ENCODE results near the gene COQ5. TPM values are rescaled to one million over a fixed set of nuclear protein-coding genes. Genes with fewer than 3 reads are reported as not detected.

COQ5 gene
- polyA plus RNA-seq, 2 donors: 18.6 to 19.5 TPM

DNA sequence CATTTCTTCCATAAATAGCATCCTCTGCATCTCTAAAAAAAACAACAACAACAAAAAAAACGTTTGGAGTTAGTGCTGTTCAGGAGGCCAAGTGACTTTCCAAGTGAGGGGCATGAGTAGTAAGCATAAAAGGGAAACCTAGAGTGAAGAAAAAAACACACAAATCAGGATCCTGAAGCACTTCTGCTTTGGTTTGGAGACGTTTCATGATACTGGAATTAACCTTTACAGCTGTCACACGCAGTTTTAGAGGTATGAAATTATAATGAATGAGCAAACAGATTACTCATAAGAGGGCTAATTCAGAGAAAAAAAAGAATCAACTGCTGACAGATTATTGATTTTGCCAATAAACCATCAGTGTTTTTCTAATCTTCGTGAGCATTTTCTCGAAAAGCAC is 63.2 kb downstream of the COQ5 start:
- H3K9me3 ChIP-seq (ENCODE audit: control insufficient read depth in 2 of 2, insufficient read depth in 1 of 2, low read depth in 1 of 2, low read length in 1 of 2): no peaks in the 10 kb centered on the region
- no peak overlapping the region for H3K4me3 ChIP-seq (ENCODE audit: low read depth in 1 of 2, low read length in 2 of 2)
- no peak overlapping the region for H3K27ac ChIP-seq (ENCODE audit: low read depth in 2 of 2, low read length in 1 of 2)
- peaks cover 0 to 7% of the 10 kb centered on the region in 2 donors for H3K4me1 ChIP-seq (ENCODE audit: control insufficient read depth in 2 of 2, insufficient read depth in 2 of 2, low read length in 1 of 2)
- H3K36me3 ChIP-seq (ENCODE audit: control insufficient read depth in 2 of 2, insufficient read depth in 2 of 2, low read length in 1 of 2): peaks cover 15 to 30% of the 10 kb centered on the region in 2 donors
- no peaks in the 10 kb centered on the region for H3K27me3 ChIP-seq (ENCODE audit: control insufficient read depth in 1 of 2, insufficient read depth in 2 of 2, low read length in 2 of 2)
- 36% methylated on average over 5 of the region's 5 CpGs for WGBS, 2 donors

DNA sequence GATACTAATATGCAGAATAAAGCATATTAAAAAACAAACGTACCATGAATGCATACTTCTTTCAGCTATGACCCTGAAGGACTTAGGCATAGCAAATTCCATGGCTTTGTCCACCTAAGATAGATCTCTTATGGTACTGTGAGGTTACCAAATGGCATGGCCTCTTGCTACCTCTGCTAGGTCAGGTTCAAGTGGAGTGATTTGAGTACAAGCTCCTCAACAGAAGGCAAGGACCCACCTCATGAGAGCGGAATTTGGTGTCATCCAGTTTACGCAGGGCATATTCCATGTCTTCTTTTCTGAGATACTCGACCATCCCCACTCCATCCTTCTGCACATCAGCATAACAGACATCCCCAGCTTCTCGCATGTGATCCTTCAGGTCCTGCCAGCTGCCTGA is 65.2 kb downstream of the COQ5 start:
- Histone ChIP-seq H3K4me1 (ENCODE audit: control insufficient read depth in 2 of 2, insufficient read depth in 2 of 2, low read length in 1 of 2) (peaks cover 0 to 2% of the 10 kb centered on the region in 2 donors), H3K27ac (ENCODE audit: low read depth in 2 of 2, low read length in 1 of 2) (no peak overlapping the region), H3K27me3 (ENCODE audit: control insufficient read depth in 1 of 2, insufficient read depth in 2 of 2, low read length in 2 of 2) (no peaks in the 10 kb centered on the region), H3K4me3 (ENCODE audit: low read depth in 1 of 2, low read length in 2 of 2) (no peak overlapping the region), H3K9me3 (ENCODE audit: control insufficient read depth in 2 of 2, insufficient read depth in 1 of 2, low read depth in 1 of 2, low read length in 1 of 2) (no peaks in the 10 kb centered on the region), H3K36me3 (ENCODE audit: control insufficient read depth in 2 of 2, insufficient read depth in 2 of 2, low read length in 1 of 2) (peaks cover 21 to 36% of the 10 kb centered on the region in 2 donors)
- 81 to 83% methylated on average over 5 of the region's 5 CpGs for WGBS, 2 donors

DNA sequence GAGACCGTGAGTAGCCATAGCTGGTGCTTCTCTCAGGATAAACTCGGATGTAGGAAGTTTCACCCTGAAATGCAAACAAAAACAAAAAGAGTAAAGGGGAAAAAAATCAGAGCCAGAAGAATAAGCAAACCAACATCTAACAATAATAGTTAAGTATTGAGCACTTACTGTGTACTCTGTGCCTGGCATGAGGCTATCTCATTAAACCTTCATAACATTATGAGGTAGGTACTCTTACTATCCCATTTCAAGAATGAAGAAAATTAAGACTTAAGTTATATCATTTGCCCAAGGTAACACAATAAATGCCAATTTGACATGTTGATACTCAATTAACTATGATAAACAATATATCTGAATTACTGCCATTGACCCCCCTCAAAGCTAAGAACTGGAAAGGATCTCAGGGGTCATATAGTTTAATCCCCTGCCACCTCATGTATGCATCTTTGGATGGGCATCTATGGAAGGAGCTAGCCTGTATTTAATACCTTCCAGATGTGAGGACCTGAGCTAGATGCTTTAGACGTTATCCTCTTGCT is 66.8 kb downstream of the COQ5 start:
- H3K36me3 ChIP-seq (ENCODE audit: control insufficient read depth in 2 of 2, insufficient read depth in 2 of 2, low read length in 1 of 2): peaks cover 23 to 43% of the 10 kb centered on the region in 2 donors
- WGBS, 2 donors: 76 to 81% methylated on average over 3 of the region's 3 CpGs

DNA sequence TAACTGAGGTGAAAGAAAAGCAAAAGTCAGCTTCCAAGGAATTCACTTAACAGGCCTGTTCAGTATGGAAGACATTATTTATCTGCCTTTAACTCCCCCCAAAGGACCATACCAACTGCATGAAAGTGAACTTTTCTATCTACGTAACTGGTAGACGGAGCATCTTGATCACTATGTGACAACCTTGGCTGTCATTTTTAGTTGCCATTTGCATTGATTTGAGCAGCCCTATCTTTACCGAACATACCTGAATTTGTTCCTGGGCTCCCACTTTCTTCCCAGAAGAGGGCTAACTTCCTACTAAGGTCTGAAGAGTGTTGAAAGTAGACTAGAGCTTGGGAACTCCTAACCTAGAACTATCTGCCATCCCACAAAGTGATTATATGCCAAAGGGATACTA is 68.8 kb downstream of the COQ5 start:
- Histone ChIP-seq H3K27me3 (ENCODE audit: control insufficient read depth in 1 of 2, insufficient read depth in 2 of 2, low read length in 2 of 2) (no peaks in the 10 kb centered on the region), H3K9me3 (ENCODE audit: control insufficient read depth in 2 of 2, insufficient read depth in 1 of 2, low read depth in 1 of 2, low read length in 1 of 2) (no peaks in the 10 kb centered on the region), H3K27ac (ENCODE audit: low read depth in 2 of 2, low read length in 1 of 2) (no peak overlapping the region), H3K36me3 (ENCODE audit: control insufficient read depth in 2 of 2, insufficient read depth in 2 of 2, low read length in 1 of 2) (peaks cover 27 to 48% of the 10 kb centered on the region in 2 donors), H3K4me1 (ENCODE audit: control insufficient read depth in 2 of 2, insufficient read depth in 2 of 2, low read length in 1 of 2) (no peaks in the 10 kb centered on the region), H3K4me3 (ENCODE audit: low read depth in 1 of 2, low read length in 2 of 2) (no peak overlapping the region)
- WGBS, 2 donors: 86 to 94% methylated on average over 3 of the region's 3 CpGs

More for the DNA sequence above, 66.8 kb downstream of the COQ5 start:
- H3K4me1 ChIP-seq (ENCODE audit: control insufficient read depth in 2 of 2, insufficient read depth in 2 of 2, low read length in 1 of 2): no peaks in the 10 kb centered on the region
- H3K4me3 ChIP-seq (ENCODE audit: low read depth in 1 of 2, low read length in 2 of 2): no peak overlapping the region
- H3K27me3 ChIP-seq (ENCODE audit: control insufficient read depth in 1 of 2, insufficient read depth in 2 of 2, low read length in 2 of 2): no peaks in the 10 kb centered on the region
- H3K27ac ChIP-seq (ENCODE audit: low read depth in 2 of 2, low read length in 1 of 2): no peak overlapping the region
- no peaks in the 10 kb centered on the region for H3K9me3 ChIP-seq (ENCODE audit: control insufficient read depth in 2 of 2, insufficient read depth in 1 of 2, low read depth in 1 of 2, low read length in 1 of 2)

DNA sequence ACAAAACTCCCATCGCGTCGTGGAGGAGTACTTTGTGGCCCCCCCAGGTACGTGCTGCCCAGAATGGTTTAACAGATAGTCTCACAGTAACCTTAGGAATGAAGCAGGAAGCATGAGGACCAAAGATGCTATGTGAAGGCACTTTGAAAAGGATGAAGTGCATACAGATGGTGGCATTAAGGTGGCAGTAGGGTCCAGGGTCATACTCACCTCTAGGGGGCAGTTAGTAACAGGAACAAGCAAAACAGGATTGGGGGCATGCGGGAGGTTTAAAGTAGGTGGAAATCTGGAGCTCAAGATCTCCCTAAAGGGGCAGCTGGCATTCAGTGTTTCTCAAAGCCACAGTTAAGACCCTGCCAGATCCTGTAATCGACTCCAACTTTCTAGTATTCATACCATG is 71.8 kb downstream of the COQ5 start:
- H3K27ac ChIP-seq (ENCODE audit: low read depth in 2 of 2, low read length in 1 of 2): no peak overlapping the region
- WGBS, 2 donors: 80 to 81% methylated on average over 6 of the region's 6 CpGs

DNA sequence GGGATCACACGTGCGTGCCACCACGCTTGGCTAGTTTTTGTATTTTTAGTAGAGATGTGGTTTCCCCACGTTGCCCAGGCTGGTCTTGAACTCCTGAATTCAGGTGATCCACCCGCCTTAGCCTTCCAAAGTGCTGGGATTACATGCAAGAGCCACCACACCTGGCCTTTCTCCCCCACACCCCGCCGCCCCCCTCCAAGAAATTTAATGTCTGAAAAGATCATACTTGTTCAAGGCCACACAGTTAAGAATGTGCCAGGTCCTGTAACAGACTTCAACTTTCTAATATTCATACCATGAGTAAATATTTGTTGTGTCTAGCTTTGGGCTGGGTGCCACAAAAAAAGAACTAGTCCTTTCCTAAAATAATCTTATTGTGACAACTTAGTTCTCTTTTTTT is 73.7 kb downstream of the COQ5 start:
- 84 to 89% methylated on average over 7 of the region's 7 CpGs for WGBS, 2 donors
- no peaks in the 10 kb centered on the region for H3K4me1 ChIP-seq (ENCODE audit: control insufficient read depth in 2 of 2, insufficient read depth in 2 of 2, low read length in 1 of 2)
- H3K4me3 ChIP-seq (ENCODE audit: low read depth in 1 of 2, low read length in 2 of 2): no peak overlapping the region
- H3K27me3 ChIP-seq (ENCODE audit: control insufficient read depth in 1 of 2, insufficient read depth in 2 of 2, low read length in 2 of 2): no peaks in the 10 kb centered on the region
- H3K36me3 ChIP-seq (ENCODE audit: control insufficient read depth in 2 of 2, insufficient read depth in 2 of 2, low read length in 1 of 2): peaks cover 12 to 27% of the 10 kb centered on the region in 2 donors
- no peak overlapping the region for H3K27ac ChIP-seq (ENCODE audit: low read depth in 2 of 2, low read length in 1 of 2)
- no peaks in the 10 kb centered on the region for H3K9me3 ChIP-seq (ENCODE audit: control insufficient read depth in 2 of 2, insufficient read depth in 1 of 2, low read depth in 1 of 2, low read length in 1 of 2)

More for the DNA sequence above, 71.8 kb downstream of the COQ5 start:
- Histone ChIP-seq H3K27me3 (ENCODE audit: control insufficient read depth in 1 of 2, insufficient read depth in 2 of 2, low read length in 2 of 2) (no peaks in the 10 kb centered on the region), H3K4me3 (ENCODE audit: low read depth in 1 of 2, low read length in 2 of 2) (no peak overlapping the region), H3K36me3 (ENCODE audit: control insufficient read depth in 2 of 2, insufficient read depth in 2 of 2, low read length in 1 of 2) (peaks cover 13 to 29% of the 10 kb centered on the region in 2 donors), H3K4me1 (ENCODE audit: control insufficient read depth in 2 of 2, insufficient read depth in 2 of 2, low read length in 1 of 2) (no peaks in the 10 kb centered on the region), H3K9me3 (ENCODE audit: control insufficient read depth in 2 of 2, insufficient read depth in 1 of 2, low read depth in 1 of 2, low read length in 1 of 2) (no peaks in the 10 kb centered on the region)

DNA sequence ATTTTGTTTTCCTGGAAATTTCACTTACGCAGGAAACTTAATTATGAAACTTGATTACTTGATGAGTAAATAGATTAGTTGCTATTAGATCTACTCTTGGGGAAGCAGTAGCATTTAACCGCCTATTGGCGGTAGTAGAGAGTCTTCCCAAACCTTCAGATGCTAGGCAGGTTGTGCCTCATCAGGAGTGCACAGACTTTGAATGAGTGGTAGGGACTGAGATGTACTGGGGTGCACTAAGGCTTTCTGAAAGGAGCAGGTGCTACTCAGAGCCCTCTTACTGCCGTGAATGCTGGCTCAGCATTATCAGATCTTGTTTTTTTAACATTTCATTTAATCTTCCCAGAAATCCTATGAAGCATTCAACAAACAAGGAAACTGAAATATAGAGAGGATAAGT is 75.0 kb downstream of the COQ5 start:
- WGBS, 2 donors: 58 to 71% methylated on average over 4 of the region's 4 CpGs

More for the DNA sequence above, 75.0 kb downstream of the COQ5 start:
- no peak overlapping the region for H3K4me3 ChIP-seq (ENCODE audit: low read depth in 1 of 2, low read length in 2 of 2)
- H3K27ac ChIP-seq (ENCODE audit: low read depth in 2 of 2, low read length in 1 of 2): no peak overlapping the region
- H3K4me1 ChIP-seq (ENCODE audit: control insufficient read depth in 2 of 2, insufficient read depth in 2 of 2, low read length in 1 of 2): no peaks in the 10 kb centered on the region
- no peaks in the 10 kb centered on the region for H3K9me3 ChIP-seq (ENCODE audit: control insufficient read depth in 2 of 2, insufficient read depth in 1 of 2, low read depth in 1 of 2, low read length in 1 of 2)
- peaks cover 5 to 21% of the 10 kb centered on the region in 2 donors for H3K36me3 ChIP-seq (ENCODE audit: control insufficient read depth in 2 of 2, insufficient read depth in 2 of 2, low read length in 1 of 2)
- H3K27me3 ChIP-seq (ENCODE audit: control insufficient read depth in 1 of 2, insufficient read depth in 2 of 2, low read length in 2 of 2): no peaks in the 10 kb centered on the region

Other genes starting within 250 kb of the COQ5 start
- not detected for gene RNU4-2, start 237.3 kb downstream of the COQ5 start, polyA plus RNA-seq
- gene RNU4-1, start 235.9 kb downstream of the COQ5 start, polyA plus RNA-seq: not detected
- gene SIRT4, start 226.8 kb downstream of the COQ5 start, polyA plus RNA-seq: under 1 TPM; 0.47 to 0.55 TPM
- gene PLA2G1B, start 201.4 kb downstream of the COQ5 start, polyA plus RNA-seq: under 1 TPM; 0.25 to 0.57 TPM
- under 1 TPM; 0.15 to 0.16 TPM for gene MSI1, start 160.0 kb downstream of the COQ5 start, polyA plus RNA-seq
- 1,000 to 10,000 TPM; 1,054 to 1,119 TPM for gene COX6A1, start 91.0 kb downstream of the COQ5 start, polyA plus RNA-seq
- gene TRIAP1, start 82.8 kb downstream of the COQ5 start, polyA plus RNA-seq: 10 to 100 TPM; 19.2 to 28.0 TPM
- gene GATC, start 82.7 kb downstream of the COQ5 start, polyA plus RNA-seq: 1 to 10 TPM; 6.3 to 6.8 TPM
- 100 to 1,000 TPM; 119 to 133 TPM for gene SRSF9, start 59.4 kb downstream of the COQ5 start, polyA plus RNA-seq
- gene DYNLL1, start 33.0 kb downstream of the COQ5 start, polyA plus RNA-seq: 1,000 to 10,000 TPM; 1,023 to 1,071 TPM
- 100 to 1,000 TPM; 110 to 288 TPM for gene RNF10, start 5.2 kb upstream of the COQ5 start, polyA plus RNA-seq
- 10 to 100 TPM; 35.8 to 38.8 TPM for gene POP5, start 52.2 kb upstream of the COQ5 start, polyA plus RNA-seq
- 1 to 10 TPM in 1 of 2 donors, under 1 TPM in 1; 0.48 to 1.1 TPM for gene CABP1, start 111.5 kb upstream of the COQ5 start, polyA plus RNA-seq
- gene MLEC, start 158.0 kb upstream of the COQ5 start, polyA plus RNA-seq: 10 to 100 TPM; 14.0 to 15.7 TPM
- gene UNC119B, start 181.3 kb upstream of the COQ5 start, polyA plus RNA-seq: 1 to 10 TPM; 4.9 to 9.1 TPM
- 10 to 100 TPM; 13.7 to 14.9 TPM for gene ACADS, start 196.7 kb upstream of the COQ5 start, polyA plus RNA-seq

Measured in esophagus (tissue), 2 donors.